ENCODE data around the gene GABBR2. TPM values are rescaled to one million over a fixed set of nuclear protein-coding genes. Genes with fewer than 3 reads are reported as not detected.

The GABBR2 gene
- total RNA-seq (10 to 100 TPM; 20.0 to 67.7 TPM), polyA plus RNA-seq (ENCODE audit: insufficient read length in 2 of 2) (100 to 1,000 TPM; 119 to 140 TPM)
- long read RNA-seq, donor 1, full-length matches to known transcripts = 12 of 12 reads
- long read RNA-seq, donor 1, partial matches to known transcripts = 0 of 12 reads
- long read RNA-seq, donor 1, other reads (novel, unspliced or antisense) = 0 of 12 reads
- long read RNA-seq, donor 2, full-length matches to known transcripts = 6 of 14 reads
- long read RNA-seq, donor 2, partial matches to known transcripts = 8 of 14 reads
- long read RNA-seq, donor 2, other reads (novel, unspliced or antisense) = 0 of 14 reads
- long read RNA-seq, donor 3, partial matches to known transcripts = 7 of 7 reads
- long read RNA-seq, donor 3, other reads (novel, unspliced or antisense) = 0 of 7 reads
- long read RNA-seq, donor 4 = 0 reads

GRCh38 chr9:98708933-98709911 lies at the start of gene GABBR2:
TSS of gene GABBR2 (minus strand) at chr9:98708935. CDS start at chr9:98708737, 198 bp downstream.
- Histone ChIP-seq H3K27ac (ENCODE audit: low read depth, low read length) (peak within 1 kb of the TSS; percentile 61), H3K27me3 (ENCODE audit: control insufficient read depth, insufficient read depth, low read length) (peaks cover 19% of the 10 kb centered on the region), H3K4me1 (ENCODE audit: control insufficient read depth, insufficient read depth, low read length) (peaks cover 31% of the 10 kb centered on the region), H3K4me3 (ENCODE audit: low read depth, low read length) (peak within 1 kb of the TSS; percentile 56), H3K36me3 (ENCODE audit: control insufficient read depth, insufficient read depth, low read length) (peaks cover 4% of the 10 kb centered on the region), H3K9me3 (ENCODE audit: control insufficient read depth, insufficient read depth, low read length) (no peaks in the 10 kb centered on the region)
- DNase-seq (ENCODE audit: low read depth in 4 of 6, low spot score in 6 of 6) = peak in 3 of 6 donors; percentile 33 to 88 (median 82)
- 1% methylated on average over 110 of the region's 111 CpGs for WGBS (ENCODE audit: insufficient coverage)

- Histone ChIP-seq H3K4me1 (ENCODE audit: control insufficient read depth, insufficient read depth, low read length) (no peaks in the 10 kb centered on the region), H3K27me3 (ENCODE audit: control insufficient read depth, insufficient read depth, low read length) (no peaks in the 10 kb centered on the region), H3K27ac (ENCODE audit: low read depth, low read length) (no peak overlapping the region), H3K4me3 (ENCODE audit: low read depth, low read length) (no peak overlapping the region), H3K9me3 (ENCODE audit: control insufficient read depth, insufficient read depth, low read length) (peaks cover 4% of the 10 kb centered on the region), H3K36me3 (ENCODE audit: control insufficient read depth, insufficient read depth, low read length) (peaks cover 31% of the 10 kb centered on the region)
- no peak for DNase-seq (ENCODE audit: low read depth in 4 of 6, low spot score in 6 of 6)
- 93% methylated on average over 5 of the region's 6 CpGs for WGBS (ENCODE audit: insufficient coverage)
Observed at GRCh38 chr9:98755006-98755618, 46.4 kb upstream of the GABBR2 start.

GRCh38 chr9:98751210-98751609 lies 42.5 kb upstream of the GABBR2 start:
- peaks cover 43% of the 10 kb centered on the region for H3K36me3 ChIP-seq (ENCODE audit: control insufficient read depth, insufficient read depth, low read length)
- no peaks in the 10 kb centered on the region for H3K27me3 ChIP-seq (ENCODE audit: control insufficient read depth, insufficient read depth, low read length)
- DNase-seq (ENCODE audit: low read depth in 4 of 6, low spot score in 6 of 6) = no peak
- 90% methylated on average over 2 of the region's 2 CpGs for WGBS (ENCODE audit: insufficient coverage)
- H3K4me1 ChIP-seq (ENCODE audit: control insufficient read depth, insufficient read depth, low read length) = no peaks in the 10 kb centered on the region
- no peak overlapping the region for H3K27ac ChIP-seq (ENCODE audit: low read depth, low read length)
- no peak overlapping the region for H3K4me3 ChIP-seq (ENCODE audit: low read depth, low read length)
- H3K9me3 ChIP-seq (ENCODE audit: control insufficient read depth, insufficient read depth, low read length) = no peaks in the 10 kb centered on the region

- Histone ChIP-seq H3K9me3 (ENCODE audit: control insufficient read depth, insufficient read depth, low read length) (no peaks in the 10 kb centered on the region), H3K27me3 (ENCODE audit: control insufficient read depth, insufficient read depth, low read length) (no peaks in the 10 kb centered on the region), H3K4me3 (ENCODE audit: low read depth, low read length) (no peak overlapping the region), H3K27ac (ENCODE audit: low read depth, low read length) (no peak overlapping the region), H3K36me3 (ENCODE audit: control insufficient read depth, insufficient read depth, low read length) (peaks cover 39% of the 10 kb centered on the region), H3K4me1 (ENCODE audit: control insufficient read depth, insufficient read depth, low read length) (no peaks in the 10 kb centered on the region)
- no peak for DNase-seq (ENCODE audit: low read depth in 4 of 6, low spot score in 6 of 6)
- no CpG with 5 or more reads among the region's 5 CpGs for WGBS (ENCODE audit: insufficient coverage)
Observed at GRCh38 chr9:98750364-98751060, 41.8 kb upstream of the GABBR2 start.

- Histone ChIP-seq H3K27me3 (ENCODE audit: control insufficient read depth, insufficient read depth, low read length) (no peaks in the 10 kb centered on the region), H3K4me1 (ENCODE audit: control insufficient read depth, insufficient read depth, low read length) (no peaks in the 10 kb centered on the region), H3K36me3 (ENCODE audit: control insufficient read depth, insufficient read depth, low read length) (peaks cover 38% of the 10 kb centered on the region), H3K4me3 (ENCODE audit: low read depth, low read length) (no peak overlapping the region), H3K9me3 (ENCODE audit: control insufficient read depth, insufficient read depth, low read length) (no peaks in the 10 kb centered on the region), H3K27ac (ENCODE audit: low read depth, low read length) (no peak overlapping the region)
- DNase-seq (ENCODE audit: low read depth in 4 of 6, low spot score in 6 of 6) = no peak
- 87% methylated on average over 4 of the region's 5 CpGs for WGBS (ENCODE audit: insufficient coverage)
Observed at GRCh38 chr9:98747476-98747875, 38.7 kb upstream of the GABBR2 start.

GRCh38 chr9:98745470-98745869 lies 36.7 kb upstream of the GABBR2 start:
- DNase-seq (ENCODE audit: low read depth in 4 of 6, low spot score in 6 of 6) = peak in 2 of 6 donors; percentile 40 to 45
- Histone ChIP-seq H3K9me3 (ENCODE audit: control insufficient read depth, insufficient read depth, low read length) (no peaks in the 10 kb centered on the region), H3K4me1 (ENCODE audit: control insufficient read depth, insufficient read depth, low read length) (no peaks in the 10 kb centered on the region), H3K36me3 (ENCODE audit: control insufficient read depth, insufficient read depth, low read length) (peaks cover 34% of the 10 kb centered on the region), H3K27ac (ENCODE audit: low read depth, low read length) (no peak overlapping the region), H3K4me3 (ENCODE audit: low read depth, low read length) (no peak overlapping the region), H3K27me3 (ENCODE audit: control insufficient read depth, insufficient read depth, low read length) (no peaks in the 10 kb centered on the region)
- 70% methylated on average over 4 of the region's 7 CpGs for WGBS (ENCODE audit: insufficient coverage)

- Histone ChIP-seq H3K27ac (ENCODE audit: low read depth, low read length) (no peak overlapping the region), H3K4me3 (ENCODE audit: low read depth, low read length) (no peak overlapping the region), H3K9me3 (ENCODE audit: control insufficient read depth, insufficient read depth, low read length) (no peaks in the 10 kb centered on the region), H3K36me3 (ENCODE audit: control insufficient read depth, insufficient read depth, low read length) (peaks cover 32% of the 10 kb centered on the region), H3K27me3 (ENCODE audit: control insufficient read depth, insufficient read depth, low read length) (no peaks in the 10 kb centered on the region), H3K4me1 (ENCODE audit: control insufficient read depth, insufficient read depth, low read length) (no peaks in the 10 kb centered on the region)
- DNase-seq (ENCODE audit: low read depth in 4 of 6, low spot score in 6 of 6) = no peak
- 71% methylated on average over 3 of the region's 14 CpGs for WGBS (ENCODE audit: insufficient coverage)
Observed at GRCh38 chr9:98743818-98744611, 35.3 kb upstream of the GABBR2 start.

GRCh38 chr9:98743329-98743728 lies 34.6 kb upstream of the GABBR2 start:
- Histone ChIP-seq H3K36me3 (ENCODE audit: control insufficient read depth, insufficient read depth, low read length) (peaks cover 31% of the 10 kb centered on the region), H3K4me3 (ENCODE audit: low read depth, low read length) (no peak overlapping the region), H3K27me3 (ENCODE audit: control insufficient read depth, insufficient read depth, low read length) (no peaks in the 10 kb centered on the region), H3K9me3 (ENCODE audit: control insufficient read depth, insufficient read depth, low read length) (peaks cover 2% of the 10 kb centered on the region), H3K27ac (ENCODE audit: low read depth, low read length) (no peak overlapping the region), H3K4me1 (ENCODE audit: control insufficient read depth, insufficient read depth, low read length) (no peaks in the 10 kb centered on the region)
- DNase-seq (ENCODE audit: low read depth in 4 of 6, low spot score in 6 of 6) = no peak
- WGBS (ENCODE audit: insufficient coverage) = 100% methylated on average over 1 of the region's 2 CpGs

Measured in spinal cord (tissue), 10 donors.